Measurements from ENCODE around the gene DAD1.
"Not testable (repeated sequence)": the region's sequence is repeated elsewhere in the genome, so short reads cannot be mapped to it uniquely, and the experiment has no call there.

The DAD1 gene

GRCh38 chr14:22598896-22599244 lies 9.8 kb upstream of the DAD1 start:
- Histone ChIP-seq H3K4me1 (ENCODE audit: insufficient read depth, low read length) (peaks cover 6% of the 10 kb centered on the region; the same call in 1 of the 2 replicates), H3K9ac (ENCODE audit: low read depth, low read length) (peak overlapping the region; percentile 63), H3K27me3 (ENCODE audit: insufficient read depth, low read length) (no peaks in the 10 kb centered on the region), H3K9me3 (ENCODE audit: insufficient read depth, low read depth, low read length) (no peaks in the 10 kb centered on the region), H3K27ac (ENCODE audit: low read depth, low read length) (no peak overlapping the region), H3K4me3 (ENCODE audit: low read length) (peak overlapping the region; percentile 94), H3K36me3 (ENCODE audit: insufficient read depth, low read length) (peaks cover 18% of the 10 kb centered on the region; the same call in 1 of the 2 replicates)
- 16% methylated on average over 5 of the region's 5 CpGs for WGBS

GRCh38 chr14:22598099-22598895 lies 9.3 kb upstream of the DAD1 start, which contains the start of gene ABHD4:
TSS of gene ABHD4 (plus strand) at chr14:22598300. CDS start at chr14:22598307, 7 bp downstream.
- Histone ChIP-seq H3K36me3 (ENCODE audit: insufficient read depth, low read length) (peaks cover 12% of the 10 kb centered on the region; the same call in 1 of the 2 replicates), H3K9me3 (ENCODE audit: insufficient read depth, low read depth, low read length) (no peaks in the 10 kb centered on the region), H3K4me1 (ENCODE audit: insufficient read depth, low read length) (peaks cover 6% of the 10 kb centered on the region; the same call in 1 of the 2 replicates), H3K9ac (ENCODE audit: low read depth, low read length) (peak within 1 kb of the TSS; percentile 63), H3K27ac (ENCODE audit: low read depth, low read length) (peak within 1 kb of the TSS; percentile 67; the same call in 1 of the 2 replicates), H3K4me3 (ENCODE audit: low read length) (peak within 1 kb of the TSS; percentile 94), H3K27me3 (ENCODE audit: insufficient read depth, low read length) (no peaks in the 10 kb centered on the region)
- under 1% methylated on average over 49 of the region's 49 CpGs for WGBS

GRCh38 chr14:22597771-22598098 lies 8.7 kb upstream of the DAD1 start:
- 21% methylated on average over 9 of the region's 9 CpGs for WGBS

GRCh38 chr14:22597265-22597664 lies 8.2 kb upstream of the DAD1 start:
- H3K36me3 ChIP-seq (ENCODE audit: insufficient read depth, low read length), result peaks cover 7% of the 10 kb centered on the region; the same call in 1 of the 2 replicates
- H3K27ac ChIP-seq (ENCODE audit: low read depth, low read length), result no peak overlapping the region
- WGBS, result 80% methylated on average over 6 of the region's 6 CpGs
- H3K9me3 ChIP-seq (ENCODE audit: insufficient read depth, low read depth, low read length), result no peaks in the 10 kb centered on the region
- H3K4me3 ChIP-seq (ENCODE audit: low read length), result peak overlapping the region; percentile 94
- H3K9ac ChIP-seq (ENCODE audit: low read depth, low read length), result no peak overlapping the region
- H3K27me3 ChIP-seq (ENCODE audit: insufficient read depth, low read length), result no peaks in the 10 kb centered on the region
- peaks cover 6% of the 10 kb centered on the region; the same call in 1 of the 2 replicates for H3K4me1 ChIP-seq (ENCODE audit: insufficient read depth, low read length)

More at GRCh38 chr14:22597771-22598098, 8.7 kb upstream of the DAD1 start:
- H3K9ac ChIP-seq (ENCODE audit: low read depth, low read length), result peak overlapping the region; percentile 45
- peak overlapping the region; percentile 67; the same call in 1 of the 2 replicates for H3K27ac ChIP-seq (ENCODE audit: low read depth, low read length)
- peaks cover 6% of the 10 kb centered on the region; the same call in 1 of the 2 replicates for H3K4me1 ChIP-seq (ENCODE audit: insufficient read depth, low read length)
- peaks cover 11% of the 10 kb centered on the region; the same call in 1 of the 2 replicates for H3K36me3 ChIP-seq (ENCODE audit: insufficient read depth, low read length)
- H3K4me3 ChIP-seq (ENCODE audit: low read length), result peak overlapping the region; percentile 94
- H3K27me3 ChIP-seq (ENCODE audit: insufficient read depth, low read length), result no peaks in the 10 kb centered on the region
- H3K9me3 ChIP-seq (ENCODE audit: insufficient read depth, low read depth, low read length), result no peaks in the 10 kb centered on the region

- peaks cover 6% of the 10 kb centered on the region; the same call in 1 of the 2 replicates for H3K4me1 ChIP-seq (ENCODE audit: insufficient read depth, low read length)
- H3K4me3 ChIP-seq (ENCODE audit: low read length), result no peak overlapping the region
- no peak overlapping the region for H3K27ac ChIP-seq (ENCODE audit: low read depth, low read length)
- WGBS, result 85% methylated on average over 3 of the region's 3 CpGs
- no peaks in the 10 kb centered on the region for H3K9me3 ChIP-seq (ENCODE audit: insufficient read depth, low read depth, low read length)
- no peaks in the 10 kb centered on the region for H3K27me3 ChIP-seq (ENCODE audit: insufficient read depth, low read length)
- H3K36me3 ChIP-seq (ENCODE audit: insufficient read depth, low read length), result no peaks in the 10 kb centered on the region
- H3K9ac ChIP-seq (ENCODE audit: low read depth, low read length), result no peak overlapping the region
These were observed 7.4 kb upstream of the DAD1 start for GRCh38 chr14:22596354-22596879.

GRCh38 chr14:22594156-22594716 lies 5.2 kb upstream of the DAD1 start:
- Histone ChIP-seq H3K9me3 (ENCODE audit: insufficient read depth, low read depth, low read length) (no peaks in the 10 kb centered on the region), H3K27me3 (ENCODE audit: insufficient read depth, low read length) (no peaks in the 10 kb centered on the region), H3K4me1 (ENCODE audit: insufficient read depth, low read length) (peaks cover 6% of the 10 kb centered on the region; the same call in 1 of the 2 replicates), H3K36me3 (ENCODE audit: insufficient read depth, low read length) (no peaks in the 10 kb centered on the region), H3K27ac (ENCODE audit: low read depth, low read length) (no peak overlapping the region), H3K9ac (ENCODE audit: low read depth, low read length) (no peak overlapping the region), H3K4me3 (ENCODE audit: low read length) (no peak overlapping the region)
- WGBS, result 93% methylated on average over 3 of the region's 4 CpGs

- Histone ChIP-seq H3K4me1 (ENCODE audit: insufficient read depth, low read length) (peaks cover 6% of the 10 kb centered on the region; the same call in 1 of the 2 replicates), H3K36me3 (ENCODE audit: insufficient read depth, low read length) (no peaks in the 10 kb centered on the region), H3K27ac (ENCODE audit: low read depth, low read length) (no peak overlapping the region), H3K27me3 (ENCODE audit: insufficient read depth, low read length) (no peaks in the 10 kb centered on the region), H3K9ac (ENCODE audit: low read depth, low read length) (no peak overlapping the region), H3K4me3 (ENCODE audit: low read length) (no peak overlapping the region), H3K9me3 (ENCODE audit: insufficient read depth, low read depth, low read length) (no peaks in the 10 kb centered on the region)
- 83% methylated on average over 2 of the region's 2 CpGs for WGBS
These were observed 4.6 kb upstream of the DAD1 start for GRCh38 chr14:22593601-22594000.

GRCh38 chr14:22593189-22593588 lies 4.2 kb upstream of the DAD1 start:
- H3K27me3 ChIP-seq (ENCODE audit: insufficient read depth, low read length), result no peaks in the 10 kb centered on the region
- H3K4me3 ChIP-seq (ENCODE audit: low read length), result no peak overlapping the region
- H3K9me3 ChIP-seq (ENCODE audit: insufficient read depth, low read depth, low read length), result no peaks in the 10 kb centered on the region
- H3K9ac ChIP-seq (ENCODE audit: low read depth, low read length), result no peak overlapping the region
- WGBS, result 50% methylated on average over 3 of the region's 3 CpGs
- peaks cover 7% of the 10 kb centered on the region for H3K4me1 ChIP-seq (ENCODE audit: insufficient read depth, low read length)
- H3K36me3 ChIP-seq (ENCODE audit: insufficient read depth, low read length), result no peaks in the 10 kb centered on the region
- H3K27ac ChIP-seq (ENCODE audit: low read depth, low read length), result no peak overlapping the region

GRCh38 chr14:22588526-22589095 lies 413 bp downstream of the DAD1 start:
- no peaks in the 10 kb centered on the region for H3K9me3 ChIP-seq (ENCODE audit: insufficient read depth, low read depth, low read length)
- H3K4me1 ChIP-seq (ENCODE audit: insufficient read depth, low read length), result peaks cover 5% of the 10 kb centered on the region; the same call in 1 of the 2 replicates
- peak overlapping the region; percentile 75 for H3K9ac ChIP-seq (ENCODE audit: low read depth, low read length)
- H3K36me3 ChIP-seq (ENCODE audit: insufficient read depth, low read length), result peaks cover 7% of the 10 kb centered on the region; the same call in 1 of the 2 replicates
- peak overlapping the region; percentile 88 for H3K4me3 ChIP-seq (ENCODE audit: low read length)
- WGBS, result 6% methylated on average over 15 of the region's 17 CpGs
- H3K27me3 ChIP-seq (ENCODE audit: insufficient read depth, low read length), result no peaks in the 10 kb centered on the region
- H3K27ac ChIP-seq (ENCODE audit: low read depth, low read length), result peak overlapping the region; percentile 31; the same call in 1 of the 2 replicates

GRCh38 chr14:22587677-22588422 lies 1.2 kb downstream of the DAD1 start:
- not testable (repeated sequence) for H3K4me1 ChIP-seq (ENCODE audit: insufficient read depth, low read length); H3K27ac ChIP-seq (ENCODE audit: low read depth, low read length)

More at GRCh38 chr14:22587677-22588422, 1.2 kb downstream of the DAD1 start:
- Histone ChIP-seq H3K9ac (ENCODE audit: low read depth, low read length) (peak overlapping the region; percentile 75; the same call in 1 of the 2 replicates), H3K4me3 (ENCODE audit: low read length) (peak overlapping the region; percentile 88)
- H3K9me3 ChIP-seq (ENCODE audit: insufficient read depth, low read depth, low read length); H3K27me3 ChIP-seq (ENCODE audit: insufficient read depth, low read length); H3K36me3 ChIP-seq (ENCODE audit: insufficient read depth, low read length): not testable (repeated sequence)
- 88% methylated on average over 10 of the region's 10 CpGs for WGBS

Measured in HUES64 (cell line).